ENCODE results near the gene NTM. TPM values are rescaled to one million over a fixed set of nuclear protein-coding genes. Genes with fewer than 3 reads are reported as not detected.

NTM gene
- total RNA-seq, 1 experiment from 2014 or later: 8.6 TPM

- no peaks in the 10 kb centered on the region for H3K36me3 ChIP-seq (ENCODE audit: insufficient read depth, low read length, poor library complexity, severe bottlenecking)
- no peaks in the 10 kb centered on the region for H3K27me3 ChIP-seq (replicated peaks; ENCODE audit: insufficient read depth, low read depth, low read length, poor library complexity)
- ChIA-PET CTCF (no interaction called here), POLR2A (ENCODE audit: low non-redundant PET) (no interaction called here)
- H3K9me3 ChIP-seq (ENCODE audit: low read depth, low read length, poor library complexity, severe bottlenecking): no peaks in the 10 kb centered on the region
- intact Hi-C loops (cut with micrococcal nuclease; ENCODE audit: unreplicated experiment): no loop called here
- TF ChIP-seq CTCF (conservative IDR thresholded peaks at IDR 0.05; ENCODE audit: low read depth, low read length) (no peak), EZH2 (IDR thresholded peaks at IDR 0.05; ENCODE audit: borderline replicate concordance, low read depth, low read length, poor library complexity, severe bottlenecking) (no peak)
- no TSS peak for BruUV-seq (replicated peaks)
- no peak overlapping the region for H3K27ac ChIP-seq (ENCODE audit: low read depth, low read length, poor library complexity, severe bottlenecking)
- no peak overlapping the region for H3K4me3 ChIP-seq (ENCODE audit: low read depth, low read length, poor library complexity, severe bottlenecking)
- peak; percentile 62 for DNase-seq (ENCODE audit: low spot score)
- H3K4me1 ChIP-seq (ENCODE audit: insufficient read depth, low read length, poor library complexity, severe bottlenecking): no peaks in the 10 kb centered on the region
These were observed 806.7 kb downstream of the NTM start for GRCh38 chr11:132177106-132177505.

GRCh38 chr11:132184079-132184478 is 813.7 kb downstream of the NTM start:
- TF ChIP-seq EZH2 (IDR thresholded peaks at IDR 0.05; ENCODE audit: borderline replicate concordance, low read depth, low read length, poor library complexity, severe bottlenecking) (no peak), CTCF (conservative IDR thresholded peaks at IDR 0.05; ENCODE audit: low read depth, low read length) (no peak)
- H3K36me3 ChIP-seq (ENCODE audit: insufficient read depth, low read length, poor library complexity, severe bottlenecking): no peaks in the 10 kb centered on the region
- POLR2A ChIA-PET (ENCODE audit: low non-redundant PET): no interaction called here
- no peak overlapping the region for H3K4me3 ChIP-seq (ENCODE audit: low read depth, low read length, poor library complexity, severe bottlenecking)
- CTCF ChIA-PET: no interaction called here
- H3K4me1 ChIP-seq (ENCODE audit: insufficient read depth, low read length, poor library complexity, severe bottlenecking): no peaks in the 10 kb centered on the region
- DNase-seq (ENCODE audit: low spot score): no peak
- no TSS peak for BruUV-seq (replicated peaks)
- H3K27me3 ChIP-seq (replicated peaks; ENCODE audit: insufficient read depth, low read depth, low read length, poor library complexity): no peaks in the 10 kb centered on the region
- no peak overlapping the region for H3K27ac ChIP-seq (ENCODE audit: low read depth, low read length, poor library complexity, severe bottlenecking)
- H3K9me3 ChIP-seq (ENCODE audit: low read depth, low read length, poor library complexity, severe bottlenecking): peaks cover 3% of the 10 kb centered on the region
- intact Hi-C loops (cut with micrococcal nuclease; ENCODE audit: unreplicated experiment): no loop called here

GRCh38 chr11:132185726-132186592 is 815.5 kb downstream of the NTM start:
- no peaks in the 10 kb centered on the region for H3K27me3 ChIP-seq (replicated peaks; ENCODE audit: insufficient read depth, low read depth, low read length, poor library complexity)
- intact Hi-C loops (cut with micrococcal nuclease; ENCODE audit: unreplicated experiment): no loop called here
- H3K27ac ChIP-seq (ENCODE audit: low read depth, low read length, poor library complexity, severe bottlenecking): no peak overlapping the region
- ChIA-PET POLR2A (ENCODE audit: low non-redundant PET) (no interaction called here), CTCF (no interaction called here)
- no peak overlapping the region for H3K4me3 ChIP-seq (ENCODE audit: low read depth, low read length, poor library complexity, severe bottlenecking)
- peaks cover 7% of the 10 kb centered on the region for H3K9me3 ChIP-seq (ENCODE audit: low read depth, low read length, poor library complexity, severe bottlenecking)
- H3K4me1 ChIP-seq (ENCODE audit: insufficient read depth, low read length, poor library complexity, severe bottlenecking): no peaks in the 10 kb centered on the region
- no peak for DNase-seq (ENCODE audit: low spot score)
- no peak for TF ChIP-seq CTCF (conservative IDR thresholded peaks at IDR 0.05; ENCODE audit: low read depth, low read length)
- TF ChIP-seq EZH2 (IDR thresholded peaks at IDR 0.05; ENCODE audit: borderline replicate concordance, low read depth, low read length, poor library complexity, severe bottlenecking): no peak
- H3K36me3 ChIP-seq (ENCODE audit: insufficient read depth, low read length, poor library complexity, severe bottlenecking): no peaks in the 10 kb centered on the region
- BruUV-seq (replicated peaks): no TSS peak
